Hepatic stellate cell (primary cell): ENCODE data around the gene OPCML.

Experiments
- DNase-seq: peaks from one replicate; pipeline ENCODE4 v3.0.0; 2011; ENCODE audit warnings: low spot score

The OPCML gene

DNA sequence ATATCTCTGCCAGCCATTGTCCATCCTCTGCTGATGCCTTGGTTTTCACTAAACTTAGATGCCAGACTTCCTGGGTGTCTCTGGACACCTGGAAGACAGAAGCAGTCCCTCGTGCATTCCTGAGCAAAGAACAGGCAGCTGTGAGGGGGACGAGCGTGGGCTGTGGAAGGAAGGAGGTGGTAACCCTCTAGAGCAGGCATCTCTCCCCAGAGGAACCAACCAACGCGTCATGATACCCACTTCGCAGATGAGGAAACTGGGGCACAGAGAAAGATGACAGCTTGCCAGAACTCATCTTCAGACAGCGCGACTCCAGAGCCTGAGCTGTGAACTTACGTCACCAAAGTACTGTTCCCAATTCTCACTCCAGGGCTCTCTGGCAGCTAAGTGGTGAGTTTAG, 123.4 kb downstream of the OPCML start:
- no peak for DNase-seq

DNA sequence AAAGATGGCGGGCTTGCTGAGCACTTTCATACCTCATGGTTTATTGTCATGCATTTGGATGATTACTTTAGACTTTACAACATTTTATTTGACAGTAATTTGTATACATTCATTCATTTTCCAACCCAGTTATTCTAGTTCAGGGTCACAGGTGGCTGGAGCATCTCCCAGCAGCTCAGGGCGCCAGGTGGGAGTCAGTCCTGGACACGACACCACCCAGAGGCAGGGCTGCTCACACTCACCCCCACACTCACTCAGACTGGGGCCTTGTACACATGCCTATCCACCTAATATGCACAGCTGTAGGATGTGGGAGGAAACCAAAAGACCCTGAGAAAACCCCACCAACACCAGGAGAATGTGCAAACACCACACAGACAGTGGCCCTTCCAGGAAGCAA, 123.9 kb downstream of the OPCML start:
- no peak for DNase-seq

DNA sequence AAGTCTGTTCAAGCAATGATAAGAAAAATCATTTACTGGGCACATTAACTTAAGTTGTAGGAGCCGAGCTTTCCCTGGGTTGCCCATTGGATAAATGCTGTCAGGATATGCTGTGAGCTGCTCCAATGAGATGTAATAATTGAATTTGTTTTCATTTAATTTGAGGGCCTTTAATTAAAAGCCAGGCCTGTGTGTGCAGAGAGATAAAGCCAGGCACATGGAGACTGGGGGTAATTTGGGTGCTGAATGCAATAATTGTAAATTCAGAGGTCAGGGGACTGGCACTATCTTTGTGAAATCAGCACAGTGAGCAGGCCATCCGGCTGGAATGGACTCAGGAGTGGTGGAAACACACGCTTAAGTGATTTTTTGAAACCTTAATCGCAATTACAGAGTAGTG, 125.8 kb downstream of the OPCML start:
- no peak for DNase-seq

DNA sequence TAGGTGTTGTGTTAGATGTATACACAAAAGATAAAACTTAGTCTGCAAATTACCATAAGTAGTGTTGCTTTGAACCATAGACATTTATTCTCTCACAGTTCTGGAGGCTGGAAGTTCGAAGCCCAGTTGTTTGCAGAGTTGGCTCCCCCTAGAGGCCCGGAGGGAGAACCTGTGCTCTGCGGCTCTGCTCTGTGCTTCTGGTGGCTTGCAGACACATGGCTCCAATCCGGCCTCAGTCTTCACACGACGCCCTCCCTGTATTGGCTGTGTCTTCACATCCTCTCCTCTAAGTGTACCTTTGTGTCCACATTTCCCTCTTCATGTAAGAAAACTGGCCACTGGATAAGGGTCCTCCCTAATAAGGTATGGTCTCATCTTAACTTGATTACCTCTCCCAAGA, 128.4 kb downstream of the OPCML start:
- DNase-seq = no peak

DNA sequence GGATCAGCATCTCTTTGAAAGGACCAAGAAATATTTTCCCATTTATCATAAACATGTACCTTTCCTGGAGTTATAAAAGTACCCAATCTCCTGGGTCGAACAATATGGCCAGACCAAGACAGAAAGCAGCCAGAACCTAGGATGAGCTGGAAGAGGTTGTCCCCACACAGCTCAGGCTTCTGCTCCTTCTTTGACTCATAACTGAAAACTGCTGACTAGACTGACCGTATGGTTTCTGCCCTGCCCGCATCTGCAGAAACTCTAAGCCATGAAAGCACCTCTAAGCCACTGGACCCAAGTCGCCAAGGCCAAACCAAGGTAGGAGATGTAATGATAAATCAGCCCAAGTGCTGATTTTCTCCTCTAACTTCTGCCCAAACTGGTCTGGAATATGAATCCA, 129.8 kb downstream of the OPCML start:
- no peak for DNase-seq

DNA sequence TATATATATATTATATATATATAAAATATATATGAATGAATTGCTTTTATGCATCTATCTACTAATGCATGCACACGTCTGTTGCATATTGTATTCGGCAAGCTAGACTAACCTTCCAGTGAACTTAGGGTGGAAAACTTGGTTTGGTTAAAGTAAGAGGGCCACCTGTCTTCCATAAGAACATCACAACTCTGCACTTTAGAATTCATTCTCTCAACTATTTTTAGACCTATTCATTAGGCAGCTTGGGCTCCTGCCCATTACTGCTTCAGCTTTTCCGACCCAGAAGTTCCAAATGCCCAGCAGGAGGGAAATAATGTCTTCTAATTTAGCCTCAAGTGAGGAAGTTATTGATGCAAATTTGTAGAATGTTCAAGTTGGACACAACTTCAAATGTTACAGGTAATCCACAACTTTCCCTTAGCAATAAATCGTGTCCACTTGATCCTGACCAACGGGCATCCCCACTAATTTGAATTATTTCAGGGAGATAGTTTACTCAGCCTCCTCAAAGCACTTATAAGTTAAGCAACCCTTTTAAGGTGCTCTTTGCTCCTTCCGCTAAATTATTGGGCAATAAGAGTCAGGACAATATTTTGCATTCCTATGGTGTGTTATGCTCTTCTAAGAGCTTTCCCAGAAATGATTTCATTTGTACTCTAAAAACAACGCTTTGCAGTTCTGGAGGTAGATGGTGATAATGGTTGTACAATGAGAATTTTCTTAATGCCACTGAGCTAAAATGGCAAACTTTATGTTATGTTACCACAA, 132.3 kb downstream of the OPCML start:
- DNase-seq = no peak

DNA sequence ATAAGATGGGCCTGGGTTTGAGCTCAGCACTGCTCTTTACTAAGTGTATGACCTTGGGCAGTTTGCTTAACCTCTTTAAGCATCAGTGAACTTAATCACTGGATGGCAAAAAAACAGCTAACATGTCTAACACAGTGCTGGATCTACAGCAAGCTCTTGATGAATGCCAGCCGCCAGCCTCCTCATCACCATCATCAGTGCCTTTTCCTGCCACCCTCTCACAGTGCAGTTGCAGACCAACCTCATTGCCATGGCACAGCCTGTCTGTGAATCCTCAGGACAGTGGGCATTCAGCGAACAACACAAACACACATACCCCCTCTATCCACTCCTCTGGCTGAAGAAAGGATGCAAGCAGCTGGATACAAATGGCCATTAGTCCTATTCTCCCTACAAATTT, 133.0 kb downstream of the OPCML start:
- no peak for DNase-seq

DNA sequence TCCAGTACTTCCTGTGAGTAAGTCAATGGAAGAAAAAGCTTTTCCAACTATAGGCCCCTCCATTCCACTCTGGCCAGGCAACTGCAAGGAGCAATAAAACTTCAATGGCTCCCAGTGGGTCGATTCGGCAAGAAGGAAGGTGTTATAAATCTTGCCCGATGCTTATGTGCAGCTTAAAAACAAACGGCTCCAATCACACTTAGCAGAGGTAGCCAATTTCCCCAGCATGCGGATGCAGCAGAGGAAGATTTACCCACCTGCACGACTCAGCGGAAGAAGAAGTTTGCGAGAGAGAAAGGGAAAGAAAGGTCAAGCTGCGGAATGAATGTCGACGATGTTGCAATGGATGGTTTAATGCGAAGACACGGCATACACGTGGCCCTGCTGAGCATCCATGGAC, 141.5 kb downstream of the OPCML start:
- no peak for DNase-seq

DNA sequence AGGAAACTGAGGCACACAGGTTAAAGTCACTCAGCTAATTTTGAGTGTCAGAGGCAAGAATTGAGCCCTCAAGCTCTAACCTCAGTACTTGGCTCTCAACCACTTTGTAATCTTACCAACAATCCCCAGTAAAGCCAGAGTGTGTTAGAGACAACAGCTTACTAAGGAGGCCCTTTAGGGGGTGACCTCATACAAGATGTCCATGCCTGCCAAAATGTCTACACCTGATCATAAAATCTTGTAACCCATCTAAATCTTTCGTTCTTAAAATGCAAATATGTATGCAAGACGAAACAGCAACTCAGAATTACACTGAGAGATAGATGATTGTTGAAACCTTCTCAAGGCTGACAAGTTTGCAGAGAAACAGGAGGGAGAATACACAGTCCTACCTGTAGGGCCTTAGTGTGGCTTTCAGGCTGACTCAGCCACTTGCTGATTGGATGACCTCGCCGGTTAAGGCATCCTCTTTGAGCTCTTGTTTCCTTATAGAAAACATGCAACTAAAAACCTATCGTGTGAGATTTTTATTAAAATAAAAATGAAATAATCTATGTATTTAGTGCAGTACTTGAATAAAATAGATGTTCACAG, 143.2 kb downstream of the OPCML start:
- no peak for DNase-seq

DNA sequence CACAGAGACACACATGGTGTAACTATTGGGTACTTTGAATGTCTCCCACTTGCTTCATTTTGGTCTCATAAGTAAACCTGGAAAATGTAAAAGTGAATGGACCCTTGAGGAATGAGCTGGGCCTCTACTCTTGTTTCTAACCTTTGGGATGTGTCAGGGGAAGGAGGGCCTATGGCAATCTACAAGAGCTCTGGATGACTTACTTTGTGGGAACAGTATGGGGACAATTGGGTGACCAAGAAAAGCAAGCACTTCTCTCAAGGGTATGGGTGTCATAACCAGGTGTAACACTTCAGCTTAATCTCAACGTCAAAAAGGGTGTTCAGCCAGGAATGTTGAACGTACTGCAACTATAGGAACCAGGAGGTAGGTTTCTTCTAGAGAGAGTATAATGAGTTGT, 144.0 kb downstream of the OPCML start:
- no peak for DNase-seq

DNA sequence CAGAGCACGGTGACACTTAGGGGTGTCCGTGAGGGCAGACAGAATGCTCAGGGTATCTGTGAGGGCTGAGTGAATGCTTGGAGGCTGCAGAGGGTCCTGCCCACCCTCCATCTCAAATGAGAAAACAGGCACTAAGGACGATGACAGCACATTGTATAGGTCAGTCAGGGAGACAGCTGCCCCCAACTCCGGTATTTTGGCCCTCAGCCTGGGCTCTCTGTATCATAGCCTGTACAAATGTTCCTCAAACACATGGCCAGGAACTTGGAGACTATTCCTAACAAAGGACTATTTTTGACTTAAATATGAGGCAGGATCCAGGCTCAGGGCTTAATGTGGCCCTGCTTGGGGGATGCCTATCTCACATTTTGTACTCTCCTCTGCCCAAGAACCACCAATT, 145.4 kb downstream of the OPCML start:
- DNase-seq = no peak

DNA sequence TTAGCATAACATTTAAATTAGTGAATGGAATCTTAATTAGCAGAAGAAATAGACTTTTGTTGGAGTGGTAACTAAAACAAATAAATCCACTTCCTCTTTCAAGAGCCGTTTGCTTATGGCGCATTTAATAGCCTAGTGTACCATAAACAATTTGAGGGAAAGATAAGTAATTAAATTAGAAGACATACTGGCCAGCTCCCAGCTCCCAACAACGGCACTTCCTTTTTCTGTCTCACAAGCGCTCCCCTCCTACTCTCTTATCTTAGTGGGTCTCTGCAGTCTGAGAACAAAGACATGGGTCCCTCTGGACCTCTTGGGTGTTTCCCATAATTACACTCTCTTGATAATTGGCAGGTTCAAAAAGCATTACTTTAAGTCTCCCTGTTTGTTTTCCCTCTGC, 146.0 kb downstream of the OPCML start:
- DNase-seq = no peak

DNA sequence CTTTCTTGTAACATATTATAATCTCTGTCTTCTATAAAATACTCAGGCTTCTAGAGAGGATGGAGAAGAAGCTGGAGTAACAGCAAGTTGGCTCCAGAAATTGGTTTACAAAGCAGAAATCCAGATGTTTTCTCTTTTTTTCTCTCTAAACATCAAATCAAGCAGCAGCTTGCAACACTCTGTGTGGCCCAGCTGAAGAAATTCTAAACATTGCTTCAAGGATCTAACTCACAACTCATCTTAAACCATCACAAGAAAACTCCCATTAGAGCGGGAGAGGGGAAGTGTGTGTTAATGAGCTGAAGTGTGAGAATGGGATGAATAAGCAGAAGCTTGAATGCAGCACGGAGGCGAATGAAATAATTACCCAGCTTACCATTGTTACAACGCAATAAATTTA, 146.5 kb downstream of the OPCML start:
- DNase-seq = no peak

DNA sequence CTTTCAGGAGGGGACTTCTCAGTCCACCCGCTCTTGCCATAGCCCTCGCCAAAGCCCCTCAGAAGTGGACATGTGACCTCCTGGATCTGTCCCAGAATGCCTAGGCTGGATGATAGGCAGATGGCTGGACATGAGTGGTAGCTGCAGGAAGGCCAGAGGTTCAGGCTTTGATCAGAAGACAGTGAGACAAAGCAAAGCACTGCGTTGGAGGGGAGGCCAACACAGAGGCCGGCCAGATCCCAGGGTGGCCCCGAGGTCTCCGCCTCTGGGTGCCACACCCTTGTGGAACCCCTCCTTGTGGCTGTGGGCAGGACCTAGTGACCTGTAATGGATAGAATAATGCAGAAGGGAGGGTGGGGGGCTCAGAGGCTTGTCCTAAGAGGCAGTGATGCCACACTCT, 147.6 kb downstream of the OPCML start:
- DNase-seq = no peak

DNA sequence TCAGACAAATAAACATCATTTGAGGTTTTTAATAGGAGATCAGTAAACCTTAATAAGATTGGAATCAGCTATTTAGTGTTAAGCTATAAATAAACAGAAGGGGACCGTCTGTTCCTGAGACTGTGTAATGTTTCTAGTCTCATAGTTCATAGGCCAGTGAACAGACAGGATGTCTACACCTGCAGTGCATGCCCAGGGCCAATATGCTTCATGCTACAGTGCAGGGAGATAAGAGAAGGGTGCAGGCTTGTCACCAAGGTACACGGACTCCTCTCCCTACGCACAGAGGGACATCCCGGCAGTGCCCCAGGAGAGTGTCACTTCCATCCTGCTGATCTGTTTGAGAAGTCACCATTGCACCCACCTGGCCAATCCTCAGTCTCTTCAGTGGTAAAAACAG, 148.6 kb downstream of the OPCML start:
- DNase-seq = no peak

DNA sequence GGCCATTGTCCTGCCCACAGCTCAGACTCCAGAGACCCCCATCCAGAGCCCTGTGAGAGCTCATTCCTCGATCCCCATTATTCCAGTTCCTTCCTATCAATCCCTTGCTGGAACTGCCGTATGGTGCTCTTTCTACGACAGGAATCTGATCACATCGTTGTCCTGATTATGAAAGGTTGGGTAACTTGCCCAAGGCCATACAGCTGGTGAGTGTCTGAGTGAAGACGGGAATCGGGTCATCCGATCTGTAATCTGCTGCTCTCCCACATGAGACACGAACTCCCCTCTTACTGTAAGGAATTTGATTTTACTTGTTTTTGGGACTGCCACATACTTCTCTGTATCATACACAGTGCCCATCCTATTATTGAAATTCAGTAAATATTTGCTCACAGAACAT, 149.1 kb downstream of the OPCML start:
- no peak for DNase-seq

DNA sequence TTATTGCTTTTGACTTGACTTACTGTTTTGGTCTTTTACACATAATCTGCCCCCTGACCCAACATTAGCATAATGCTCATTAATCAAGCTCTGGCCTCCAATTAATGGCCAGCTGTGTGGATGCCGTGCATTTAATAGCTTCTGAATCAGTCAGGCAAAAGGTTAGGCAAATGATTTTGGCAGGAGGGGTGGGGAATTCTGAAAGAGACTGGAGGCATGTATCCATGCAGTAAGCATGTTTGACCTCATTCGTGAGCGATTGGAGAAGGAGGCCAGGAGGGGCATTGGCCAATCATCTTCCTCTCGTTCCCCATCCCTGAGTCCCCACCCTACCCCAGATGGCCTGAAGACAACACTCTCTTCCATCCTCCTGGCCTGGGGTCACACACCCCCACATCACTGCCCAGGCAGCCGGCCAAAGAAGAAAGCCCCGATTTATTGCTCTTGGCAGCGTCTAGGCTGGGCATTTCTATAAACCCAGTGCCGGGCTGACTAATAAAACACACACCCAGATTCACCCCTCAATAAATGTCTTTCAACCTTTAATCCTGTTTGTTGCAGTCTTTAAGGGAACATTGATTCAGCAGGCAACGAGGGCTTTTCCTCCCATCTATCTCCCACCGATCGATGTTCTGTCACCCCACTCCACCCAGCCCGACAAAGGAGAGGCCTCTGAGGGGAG, 150.0 kb downstream of the OPCML start:
- DNase-seq = no peak

DNA sequence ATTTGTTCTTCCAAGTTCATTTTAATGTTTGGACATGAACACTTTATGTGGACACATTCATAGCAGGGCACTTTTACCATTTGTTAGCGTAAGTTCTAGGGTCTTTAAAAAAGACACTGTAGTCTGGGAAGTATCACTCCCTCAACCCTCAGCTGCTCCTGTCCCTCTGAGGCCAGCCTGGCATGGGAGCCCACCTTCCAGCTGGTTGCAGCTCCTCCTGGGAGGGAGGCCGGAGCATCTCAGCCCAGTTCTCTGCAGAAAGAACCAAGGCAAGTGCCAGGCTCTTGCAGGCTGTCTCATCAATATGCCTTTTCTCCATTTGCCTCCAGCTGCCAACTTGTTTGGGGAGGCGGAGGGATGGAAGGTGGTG, 150.6 kb downstream of the OPCML start:
- no peak for DNase-seq

DNA sequence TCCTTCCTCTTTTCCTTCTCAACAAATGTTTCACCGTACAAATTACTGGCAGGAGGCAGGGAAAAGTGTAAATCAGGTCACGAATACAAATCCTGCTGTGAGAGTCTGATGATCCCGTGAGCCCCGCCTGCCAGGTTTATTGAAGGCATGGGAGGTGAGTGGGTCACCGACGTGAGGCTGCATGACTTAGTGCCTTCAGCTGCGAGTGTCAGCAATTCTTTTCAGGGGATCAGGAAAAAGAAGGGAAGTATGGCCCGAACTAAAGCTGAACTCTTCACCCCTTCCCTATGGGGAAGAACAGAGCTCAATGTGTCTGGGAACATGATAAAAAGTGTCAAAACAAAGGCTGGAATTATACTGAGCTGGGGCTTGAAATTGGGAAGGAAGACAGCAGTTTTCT, 166.2 kb downstream of the OPCML start:
- DNase-seq = no peak

DNA sequence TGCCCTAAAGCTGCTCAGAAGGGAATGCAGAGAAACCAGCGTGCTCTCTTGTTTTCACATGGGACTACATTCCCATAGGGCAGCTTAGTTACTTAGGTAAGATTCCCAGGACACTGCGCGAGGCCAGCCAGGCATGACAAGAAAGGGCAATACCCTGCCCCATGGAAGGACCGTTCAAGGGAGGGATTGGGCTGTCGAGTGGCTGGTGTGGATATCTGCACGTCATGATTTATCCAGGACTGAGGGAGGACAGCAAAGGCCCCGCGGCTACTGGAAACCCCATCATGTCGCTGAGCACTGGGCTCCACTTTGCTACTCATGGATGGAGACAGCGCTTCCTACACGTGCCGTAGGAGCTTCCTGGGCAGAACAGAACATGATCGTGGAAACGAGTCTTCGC, 169.4 kb downstream of the OPCML start:
- no peak for DNase-seq

DNA sequence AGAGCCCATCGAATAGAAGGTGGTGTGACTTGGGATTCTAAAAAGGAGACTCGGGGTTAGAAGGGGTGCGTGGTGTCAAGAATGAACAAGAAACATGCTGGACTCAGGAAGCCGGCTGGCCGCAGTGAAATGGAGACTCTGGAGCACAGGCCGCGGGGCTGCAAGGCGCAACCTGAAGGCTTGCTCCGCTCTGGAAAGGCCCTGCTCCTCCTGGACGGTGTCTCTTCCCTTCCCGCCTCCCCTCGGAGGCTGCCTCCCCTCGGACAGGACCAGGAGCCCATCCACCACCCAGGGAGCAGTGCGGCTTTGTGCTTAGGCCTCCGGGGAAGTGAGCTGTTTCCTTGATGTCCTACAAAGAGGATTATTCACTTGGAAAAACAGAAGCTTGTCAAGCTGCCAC, 170.1 kb downstream of the OPCML start:
- no peak for DNase-seq

DNA sequence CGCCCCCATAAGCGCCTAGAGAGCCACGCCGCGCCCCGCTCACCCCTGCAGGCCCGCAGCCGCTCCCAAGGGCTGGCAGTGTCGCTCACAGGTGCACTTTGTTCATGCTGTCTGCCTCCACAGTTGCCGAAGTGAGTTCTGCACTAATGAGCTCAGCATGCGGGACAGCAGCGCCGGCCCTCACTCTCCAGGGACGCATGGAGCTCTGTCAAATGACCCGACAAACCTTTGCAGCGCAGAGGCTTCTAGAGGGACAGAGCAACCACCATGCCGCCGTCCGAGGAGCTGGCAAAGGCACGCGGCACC, 170.7 kb downstream of the OPCML start:
- DNase-seq = no peak

DNA sequence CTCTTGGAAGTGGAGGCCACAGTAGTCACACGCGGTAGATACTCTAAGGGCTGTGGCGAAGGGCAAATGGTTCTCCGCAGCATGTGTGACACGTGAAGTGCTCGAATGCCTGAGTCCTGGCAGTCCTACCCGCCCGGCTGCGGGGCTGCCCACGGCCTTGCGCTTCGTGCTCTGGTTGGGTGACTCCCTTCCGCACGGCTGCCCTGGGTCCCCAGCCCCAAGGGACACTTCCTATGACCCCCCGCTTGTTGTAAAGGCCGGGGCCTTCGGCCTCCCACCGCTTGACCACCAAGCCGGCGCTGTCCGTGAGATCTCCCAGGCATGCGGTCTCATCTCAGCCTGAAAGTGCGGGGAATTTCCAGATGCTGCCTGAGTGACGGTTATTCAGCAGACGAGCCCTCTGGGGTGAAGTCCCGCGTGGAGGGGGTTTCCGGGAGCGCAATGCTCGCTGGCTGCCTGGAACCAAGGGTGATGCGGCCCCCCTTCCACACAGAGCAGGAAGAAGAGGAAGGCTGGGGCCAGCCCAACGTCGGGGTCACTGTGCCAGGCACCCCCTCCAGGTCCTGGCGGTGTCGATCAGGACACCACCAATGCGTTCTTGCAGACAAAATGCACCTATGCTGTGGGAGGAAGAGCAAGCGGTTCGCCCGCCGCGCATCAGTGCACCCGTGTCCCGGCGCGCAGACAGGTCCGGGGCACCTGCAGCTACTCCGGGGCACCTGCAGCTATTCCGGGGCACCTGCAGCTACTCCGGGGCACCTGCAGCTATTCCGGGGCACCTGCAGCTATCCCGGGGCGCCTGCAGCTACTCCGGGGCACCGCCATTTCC, 171.2 kb downstream of the OPCML start:
- DNase-seq = no peak
